GM12874 (cell line): ENCODE results near the gene EPS8L2.

Experiments
- CTCF ChIP-seq: IDR thresholded peaks from 2 replicates; pipeline ENCODE4 v1.5.1; 2011; ENCODE audit warnings: low read depth, mild to moderate bottlenecking, control low read depth, low read length, moderate library complexity; ENCODE audit not compliant: insufficient read depth

The EPS8L2 gene

GRCh38 chr11:662689-663274, 43.2 kb upstream of the EPS8L2 start:
- TF ChIP-seq CTCF, result peak; percentile 83

GRCh38 chr11:665062-665703, 40.8 kb upstream of the EPS8L2 start:
- TF ChIP-seq CTCF, result no peak

- no peak for TF ChIP-seq CTCF
Measured at GRCh38 chr11:665704-666281, 40.2 kb upstream of the EPS8L2 start.

- TF ChIP-seq CTCF, result no peak
Measured at GRCh38 chr11:673866-674265, 32.2 kb upstream of the EPS8L2 start.

- TF ChIP-seq CTCF, result no peak
Measured at GRCh38 chr11:674406-674805, 31.6 kb upstream of the EPS8L2 start.

- TF ChIP-seq CTCF, result no peak
Measured at GRCh38 chr11:678297-678696, 27.7 kb upstream of the EPS8L2 start.

GRCh38 chr11:679271-680207, 26.5 kb upstream of the EPS8L2 start:
- no peak for TF ChIP-seq CTCF
